A549 (cell line): ENCODE results near the gene RAPGEF2. TPM values are rescaled to one million over a fixed set of nuclear protein-coding genes. Genes with fewer than 3 reads are reported as not detected.

Source experiments
- ATAC-seq, 2 experiments: fragments of 200-7000 bp in 1 of 2; fragments of >200 bp in 1 of 2; cut with Nextera tagmentation in 1 of 2; cut with Tn5 transposase in 1 of 2; 3 replicates each; pipeline versions ENCODE4 v1.8.0 to v1.9.1; 2018 to 2020; ENCODE audit warnings: mild to moderate bottlenecking in 1 of 2, moderate library complexity in 1 of 2
- CTCF ChIA-PET: fragments of 300-600 bp; sonication (Branson Sonifier 250); formaldehyde crosslinking; extraction: SDS; loops from one replicate; lab custom pipeline; 2021; ENCODE audit warnings: antibody characterized with exemption, inconsistent platforms; lab: Yijun Ruan, JAX
- POLR2A ChIA-PET: fragments of 350-600 bp; formaldehyde crosslinking; extraction: SDS; loops from one replicate; lab custom pipeline; 2021; ENCODE audit warnings: antibody characterized with exemption, inconsistent platforms; lab: Yijun Ruan, JAX
- DNase-seq, 2 experiments: peaks; one replicate each; pipeline versions ENCODE4 v3.0.0 to v3.0.0-alpha.2; 2011 to 2016; ENCODE audit warnings: low read depth in 1 of 2, low spot score in 1 of 2
- FAIRE-seq: peaks from 2 replicates; lab custom pipeline; 2011; peaks lifted over from hg19 to GRCh38; lab: Jason Lieb, UNC
- H3K27ac ChIP-seq, 2 experiments: fragments of >200 bp; sonication (Bioruptor Twin); formaldehyde crosslinking; 3 replicates each; pipeline ENCODE4 v1.5.1; 2016 to 2017
- H3K4me1 ChIP-seq: fragments of >200 bp; sonication (Bioruptor Twin); formaldehyde crosslinking; 3 replicates; pipeline ENCODE4 v1.6.1; 2016
- H3K4me2 ChIP-seq: fragments of >200 bp; sonication (Bioruptor Twin); formaldehyde crosslinking; 3 replicates; pipeline ENCODE4 v1.6.1; 2016
- H3K4me3 ChIP-seq: fragments of >200 bp; sonication (Bioruptor Twin); formaldehyde crosslinking; 3 replicates; pipeline ENCODE4 v1.5.1; 2016
- H3K9me3 ChIP-seq: fragments of >200 bp; sonication (Bioruptor Twin); formaldehyde crosslinking; 3 replicates; pipeline ENCODE4 v1.6.1; 2016
- CBX2 ChIP-seq: fragments of 200-600 bp; sonication (generic); IDR thresholded peaks from 2 replicates; pipeline ENCODE4 v1.6.1; 2016; ENCODE audit warnings: low read depth, mild to moderate bottlenecking, borderline replicate concordance
- CHD4 ChIP-seq: fragments of 200-600 bp; sonication (generic); IDR thresholded peaks from 2 replicates; pipeline ENCODE4 v1.6.1; 2016; ENCODE audit warnings: antibody characterized with exemption, mild to moderate bottlenecking, borderline replicate concordance
- ELK1 ChIP-seq: fragments of 150-350 bp; IDR thresholded peaks from 2 replicates; pipeline ENCODE4 v1.6.1; 2014; ENCODE audit warnings: low read depth, mild to moderate bottlenecking, low read length
- EP300 ChIP-seq, 2 experiments: fragments of >200 bp; sonication (Bioruptor Twin); formaldehyde crosslinking; IDR thresholded peaks; 2 replicates in 1 of 2; 3 replicates in 1 of 2; pipeline ENCODE4 v1.6.1; 2016 to 2017
- FOSB ChIP-seq: fragments of 250-450 bp; sonication (Bioruptor Pico); IDR thresholded peaks from 2 replicates; pipeline ENCODE4 v1.5.0; 2020; ENCODE audit warnings: mild to moderate bottlenecking, moderate library complexity
- HEYL ChIP-seq: fragments of 250-450 bp; sonication (Bioruptor Pico); IDR thresholded peaks from 2 replicates; pipeline ENCODE4 v1.8.0; 2021; ENCODE audit warnings: mild to moderate bottlenecking, moderate library complexity
- KDM5A ChIP-seq: fragments of 200-600 bp; sonication (generic); IDR thresholded peaks from 2 replicates; pipeline ENCODE4 v1.6.1; 2016; ENCODE audit warnings: antibody characterized with exemption, mild to moderate bottlenecking
- MAFK ChIP-seq: fragments of 450-650 bp; IDR thresholded peaks from 2 replicates; pipeline ENCODE4 v1.6.1; 2014; ENCODE audit not compliant: partially characterized antibody
- MAX ChIP-seq: IDR thresholded peaks from 2 replicates; pipeline ENCODE4 v1.6.1; 2012
- POLR2A ChIP-seq: IDR thresholded peaks from 2 replicates; pipeline ENCODE4 v1.6.1; 2012; ENCODE audit warnings: mild to moderate bottlenecking, low read length
- RAD21 ChIP-seq, 2 experiments: fragments of >200 bp in 1 of 2; sonication (Bioruptor Twin) in 1 of 2; formaldehyde crosslinking in 1 of 2; IDR thresholded peaks in 1 of 2; conservative IDR thresholded peaks in 1 of 2; 2 replicates in 1 of 2; 3 replicates in 1 of 2; pipeline ENCODE4 v1.6.1; 2012 to 2018; ENCODE audit warnings: inconsistent platforms in 1 of 2
- RARB ChIP-seq: fragments of 250-450 bp; sonication (Bioruptor Pico); IDR thresholded peaks from 2 replicates; pipeline ENCODE4 v1.8.0; 2021; ENCODE audit warnings: mild to moderate bottlenecking, moderate library complexity
- RCOR1 ChIP-seq: fragments of 150-350 bp; IDR thresholded peaks from 2 replicates; pipeline ENCODE4 v1.6.1; 2014; ENCODE audit warnings: antibody characterized with exemption, low read length, low read depth
- REST ChIP-seq: fragments of 200-600 bp; sonication (generic); IDR thresholded peaks from 2 replicates; pipeline ENCODE4 v1.6.1; 2016; ENCODE audit warnings: antibody characterized with exemption, mild to moderate bottlenecking, moderate library complexity
- RFX5 ChIP-seq: fragments of 450-650 bp; IDR thresholded peaks from 2 replicates; pipeline ENCODE4 v1.7.1; 2014; ENCODE audit warnings: antibody characterized with exemption, mild to moderate bottlenecking, moderate library complexity
- RNF2 ChIP-seq: fragments of 200-600 bp; sonication (generic); IDR thresholded peaks from 2 replicates; pipeline ENCODE4 v1.6.1; 2016; ENCODE audit warnings: low read depth, mild to moderate bottlenecking, antibody characterized with exemption, moderate library complexity, borderline replicate concordance
- SMC3 ChIP-seq: fragments of >200 bp; sonication (Bioruptor Twin); formaldehyde crosslinking; IDR thresholded peaks from 3 replicates; pipeline ENCODE4 v1.6.1; 2018; ENCODE audit warnings: inconsistent platforms
- WGBS: methylation state at CpG from one replicate; pipeline ENCODE4 v1.1.6; 2017; ENCODE audit errors: missing lambda C conversion rate; 5-methylcytosine and 5-hydroxymethylcytosine counted together
- polyA plus RNA-seq, 4 experiments: library from polyadenylated mRNA; depleted of rRNA in 3 of 4; stranded (reverse); fragments of >200 nt; fragmentation: RNase III in 1 of 4; extraction: RNeasy Plus Mini Kit Qiagen cat#74134 plus additional on column Dnase treatment in 1 of 4; gene quantifications; 2 replicates in 3 of 4; 3 replicates in 1 of 4; pipeline ENCODE4 v1.2.3, GENCODE V29; 2011 to 2017
- TF ChIP-seq, protein P1 (sequence below): fragments of 250-450 bp; sonication (Bioruptor Pico); IDR thresholded peaks from 2 replicates; pipeline ENCODE4 v1.5.0; 2020; ENCODE audit warnings: low read depth, mild to moderate bottlenecking, moderate library complexity
- TF ChIP-seq, protein P2 (sequence below): fragments of >200 bp; sonication (Bioruptor Twin); formaldehyde crosslinking; IDR thresholded peaks from 3 replicates; pipeline ENCODE4 v1.5.1; 2016

The RAPGEF2 gene
- polyA plus RNA-seq, 2 of the 4 experiments (the other 2 are of a cell fraction): 10.7 to 31.8 TPM

DNA sequence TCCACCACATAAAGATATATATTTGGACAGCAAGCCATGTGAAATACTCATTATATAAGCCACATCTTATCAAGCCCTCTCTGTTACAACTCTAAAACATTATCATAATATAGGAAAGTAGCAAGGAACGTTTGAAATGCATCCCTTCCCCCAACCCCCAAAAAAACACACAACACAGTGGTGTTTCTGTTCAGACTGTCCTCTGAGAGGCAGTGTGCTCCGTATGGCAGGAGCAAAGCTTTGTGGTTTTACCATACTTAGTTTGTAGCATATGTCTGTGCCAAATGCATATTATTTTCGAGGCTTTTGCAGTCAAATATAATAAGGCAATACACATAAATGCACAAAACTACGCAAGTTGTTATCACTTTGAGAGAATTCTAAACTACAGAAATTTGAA, 194.2 kb downstream of the RAPGEF2 start:
- WGBS: 51% methylated on average over 4 of the region's 4 CpGs
- FAIRE-seq (no peak), ATAC-seq (peak in 1 of 2 experiments; percentile 66; a peak in 2 of 6 replicates), DNase-seq (no peak)
- peak overlapping the region; percentile 62 for H3K4me2 ChIP-seq
- peak overlapping the region in 1 of 2 experiments; percentile 65; a peak in 1 of 6 replicates for H3K27ac ChIP-seq
- peaks cover 55% of the 10 kb centered on the region for H3K4me1 ChIP-seq
- TF ChIP-seq RARB (CRISPR knock-in tag): no peak
- no peak for TF ChIP-seq KDM5A
- no peak for TF ChIP-seq RCOR1
- TF ChIP-seq FOSB: no peak
- no peak for TF ChIP-seq REST
- TF ChIP-seq POLR2A: no peak
- no peak for TF ChIP-seq RFX5
- no peak for TF ChIP-seq ELK1
- TF ChIP-seq SMC3: no peak
- TF ChIP-seq RNF2: no peak
- no peak for TF ChIP-seq EP300 (IDR thresholded peaks at IDR 0.05)
- TF ChIP-seq RAD21 (conservative IDR thresholded peaks at IDR 0.05 in 1 of 2, IDR thresholded peaks at IDR 0.05 in 1 of 2): no peak
- no peak for TF ChIP-seq CHD4
- TF ChIP-seq, protein P1, sequence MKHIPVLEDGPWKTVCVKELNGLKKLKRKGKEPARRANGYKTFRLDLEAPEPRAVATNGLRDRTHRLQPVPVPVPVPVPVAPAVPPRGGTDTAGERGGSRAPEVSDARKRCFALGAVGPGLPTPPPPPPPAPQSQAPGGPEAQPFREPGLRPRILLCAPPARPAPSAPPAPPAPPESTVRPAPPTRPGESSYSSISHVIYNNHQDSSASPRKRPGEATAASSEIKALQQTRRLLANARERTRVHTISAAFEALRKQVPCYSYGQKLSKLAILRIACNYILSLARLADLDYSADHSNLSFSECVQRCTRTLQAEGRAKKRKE (CRISPR knock-in tag): no peak
- H3K4me3 ChIP-seq: no peak overlapping the region
- H3K9me3 ChIP-seq: no peaks in the 10 kb centered on the region
- ChIA-PET CTCF (no interaction called here), POLR2A (no interaction called here)

GRCh38 chr4:159298502-159298901, 195.6 kb downstream of the RAPGEF2 start:
- no peak for TF ChIP-seq HEYL
- TF ChIP-seq CBX2: no peak
- Histone ChIP-seq H3K4me1 (peaks cover 41% of the 10 kb centered on the region), H3K4me3 (no peak overlapping the region), H3K4me2 (peak overlapping the region; percentile 69), H3K9me3 (no peaks in the 10 kb centered on the region), H3K27ac (peak overlapping the region; percentile 13 to 67; a peak in 3 of 6 replicates)
- no peak for DNase-seq
- FAIRE-seq: no peak
- POLR2A ChIA-PET: no interaction called here
- WGBS: 1% methylated on average over 4 of the region's 4 CpGs
- peak; percentile 39 to 80; a peak in 3 of 6 replicates for ATAC-seq
- CTCF ChIA-PET: no interaction called here

DNA sequence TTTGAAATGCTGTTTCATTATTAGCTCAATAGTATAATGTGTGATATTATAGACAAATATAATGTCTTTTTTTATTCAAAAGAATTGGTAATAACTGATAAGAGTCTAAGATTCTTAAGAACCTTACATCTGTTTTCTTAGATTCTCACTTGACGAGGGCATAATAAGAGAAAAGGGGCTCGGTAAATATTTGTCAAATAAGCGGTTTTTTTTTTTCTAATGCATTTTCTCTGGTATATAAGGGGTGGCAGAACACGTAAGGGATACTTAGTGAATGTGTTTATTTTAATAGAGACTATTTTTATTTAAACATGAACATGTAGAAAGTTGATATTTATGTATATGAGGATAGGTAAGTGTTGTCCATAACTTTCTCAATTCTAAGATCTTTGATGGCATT, 200.6 kb downstream of the RAPGEF2 start:
- no peaks in the 10 kb centered on the region for H3K9me3 ChIP-seq
- H3K4me1 ChIP-seq: peaks cover 10% of the 10 kb centered on the region; the same call in 2 of the 3 replicates
- TF ChIP-seq, protein P2, sequence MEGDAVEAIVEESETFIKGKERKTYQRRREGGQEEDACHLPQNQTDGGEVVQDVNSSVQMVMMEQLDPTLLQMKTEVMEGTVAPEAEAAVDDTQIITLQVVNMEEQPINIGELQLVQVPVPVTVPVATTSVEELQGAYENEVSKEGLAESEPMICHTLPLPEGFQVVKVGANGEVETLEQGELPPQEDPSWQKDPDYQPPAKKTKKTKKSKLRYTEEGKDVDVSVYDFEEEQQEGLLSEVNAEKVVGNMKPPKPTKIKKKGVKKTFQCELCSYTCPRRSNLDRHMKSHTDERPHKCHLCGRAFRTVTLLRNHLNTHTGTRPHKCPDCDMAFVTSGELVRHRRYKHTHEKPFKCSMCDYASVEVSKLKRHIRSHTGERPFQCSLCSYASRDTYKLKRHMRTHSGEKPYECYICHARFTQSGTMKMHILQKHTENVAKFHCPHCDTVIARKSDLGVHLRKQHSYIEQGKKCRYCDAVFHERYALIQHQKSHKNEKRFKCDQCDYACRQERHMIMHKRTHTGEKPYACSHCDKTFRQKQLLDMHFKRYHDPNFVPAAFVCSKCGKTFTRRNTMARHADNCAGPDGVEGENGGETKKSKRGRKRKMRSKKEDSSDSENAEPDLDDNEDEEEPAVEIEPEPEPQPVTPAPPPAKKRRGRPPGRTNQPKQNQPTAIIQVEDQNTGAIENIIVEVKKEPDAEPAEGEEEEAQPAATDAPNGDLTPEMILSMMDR: no peak
- TF ChIP-seq MAX (no peak), MAFK (peak; percentile 63), ELK1 (no peak)
- TF ChIP-seq, all 56 proteins: peak for 1
- DNase-seq (no peak), ATAC-seq (no peak), FAIRE-seq (no peak)
- H3K4me3 ChIP-seq: no peak overlapping the region
- H3K4me2 ChIP-seq: no peak overlapping the region
- POLR2A ChIA-PET: interaction anchor here (0.5 kb wide), 1 partner anchor 29 kb away, joined by 7 read pairs; no protein-coding TSS in a partner anchor
- 87% methylated on average over 4 of the region's 4 CpGs for WGBS
- CTCF ChIA-PET: no interaction called here
- H3K27ac ChIP-seq: no peak overlapping the region
